Fibroblast of villous mesenchyme (primary cell): ENCODE measurements around the gene ADH6. TPM values are rescaled to one million over a fixed set of nuclear protein-coding genes. Genes with fewer than 3 reads are reported as not detected.

Source experiments
- total RNA-seq: library from RNA; depleted of rRNA; stranded (reverse); fragments of >200 nt; gene quantifications from 2 replicates; pipeline ENCODE4 v1.2.3, GENCODE V29; 2012

Gene ADH6
- total RNA-seq, 1 donor = not detected

Other genes with a start within 250 kb of the ADH6 start
- gene METAP1, start 223.5 kb downstream of the ADH6 start, total RNA-seq = 62.6 and 63.8 TPM in 2 replicates
- 247 and 252 TPM in 2 replicates for gene ADH5, start 130.5 kb downstream of the ADH6 start, total RNA-seq
- gene ADH4, start 74.9 kb downstream of the ADH6 start, total RNA-seq = not detected in 2 replicates
- gene ADH1A, start 71.7 kb upstream of the ADH6 start, total RNA-seq = not detected in 2 replicates
- 0.32 and 0.43 TPM in 2 replicates for gene ADH1B, start 102.2 kb upstream of the ADH6 start, total RNA-seq
- 1.3 TPM in 1 of 2 replicates, not detected in the other for gene ADH1C, start 133.5 kb upstream of the ADH6 start, total RNA-seq
- gene ADH7, start 216.1 kb upstream of the ADH6 start, total RNA-seq = not detected in 2 replicates